Trophoblast cell (in vitro differentiated cells and primary cell): Measurements from ENCODE around the gene TERF2IP.

Experiments used
- DNase-seq, 2 donors: peaks; one replicate each; pipeline ENCODE4 v3.0.0-alpha.2; 2016
- H2AFZ ChIP-seq: 2 replicates; pipeline ENCODE4 v1.6.1; 2013; ENCODE audit warnings: low read length, moderate library complexity, mild to moderate bottlenecking; ENCODE audit not compliant: insufficient read depth, poor library complexity
- H2AK5ac ChIP-seq: 2 replicates; pipeline ENCODE4 v1.6.1; 2013; ENCODE audit warnings: mild to moderate bottlenecking, low read length
- H2BK120ac ChIP-seq: 2 replicates; pipeline ENCODE4 v1.6.1; 2013; ENCODE audit warnings: low read length, mild to moderate bottlenecking, moderate library complexity; ENCODE audit not compliant: insufficient read depth, poor library complexity
- H2BK12ac ChIP-seq: 2 replicates; pipeline ENCODE4 v1.6.1; 2013; ENCODE audit warnings: mild to moderate bottlenecking, low read length, moderate library complexity
- H2BK5ac ChIP-seq: 2 replicates; pipeline ENCODE4 v1.6.1; 2013; ENCODE audit warnings: low read length, low read depth, moderate library complexity, mild to moderate bottlenecking; ENCODE audit not compliant: poor library complexity
- H3K14ac ChIP-seq: 2 replicates; pipeline ENCODE4 v1.6.1; 2013; ENCODE audit warnings: mild to moderate bottlenecking, low read length
- H3K18ac ChIP-seq: 2 replicates; pipeline ENCODE4 v1.6.1; 2013; ENCODE audit warnings: mild to moderate bottlenecking, low read length
- H3K23ac ChIP-seq: 2 replicates; pipeline ENCODE4 v1.6.1; 2013; ENCODE audit warnings: low read length
- H3K27ac ChIP-seq: 2 replicates; pipeline ENCODE4 v1.5.1; 2013; ENCODE audit warnings: low read depth, mild to moderate bottlenecking, inconsistent platforms, low read length, moderate library complexity
- H3K27me3 ChIP-seq: 2 replicates; pipeline ENCODE4 v1.6.1; 2013; ENCODE audit warnings: inconsistent platforms, mild to moderate bottlenecking, low read length, moderate library complexity; ENCODE audit not compliant: insufficient read depth
- H3K36me3 ChIP-seq, 2 experiments: 1 replicate in 1 of 2; 2 replicates in 1 of 2; pipeline ENCODE4 v1.6.1; 2013; ENCODE audit warnings: low read length in 2 of 2, mild to moderate bottlenecking in 2 of 2, moderate library complexity in 1 of 2; ENCODE audit not compliant: insufficient read depth in 2 of 2, control insufficient read depth in 1 of 2
- H3K4ac ChIP-seq: 2 replicates; pipeline ENCODE4 v1.6.1; 2013; ENCODE audit warnings: low read depth, mild to moderate bottlenecking, low read length, moderate library complexity
- H3K4me1 ChIP-seq, 2 experiments: 1 replicate in 1 of 2; 2 replicates in 1 of 2; pipeline ENCODE4 v1.6.1; 2013; ENCODE audit warnings: low read length in 2 of 2, mild to moderate bottlenecking in 2 of 2, moderate library complexity in 1 of 2; ENCODE audit not compliant: insufficient read depth in 2 of 2, control insufficient read depth in 1 of 2
- H3K4me2 ChIP-seq: 2 replicates; pipeline ENCODE4 v1.6.1; 2013; ENCODE audit warnings: inconsistent platforms, mild to moderate bottlenecking, low read length, moderate library complexity
- H3K4me3 ChIP-seq: 2 replicates; pipeline ENCODE4 v1.5.1; 2013; ENCODE audit warnings: mild to moderate bottlenecking, low read depth, low read length, inconsistent platforms
- H3K79me1 ChIP-seq: one replicate; pipeline ENCODE4 v1.6.1; 2013; ENCODE audit warnings: low read length
- H3K79me2 ChIP-seq: 2 replicates; pipeline ENCODE4 v1.6.1; 2013; ENCODE audit warnings: low read length, mild to moderate bottlenecking; ENCODE audit not compliant: control insufficient read depth, insufficient read depth, poor library complexity
- H3K9ac ChIP-seq: 2 replicates; pipeline ENCODE4 v1.6.1; 2013; ENCODE audit warnings: mild to moderate bottlenecking, low read length
- H3K9me3 ChIP-seq: 2 replicates; pipeline ENCODE4 v1.6.1; 2013; ENCODE audit warnings: low read depth, mild to moderate bottlenecking, control low read depth, inconsistent platforms, low read length; ENCODE audit not compliant: insufficient read depth
- H4K12ac ChIP-seq: 2 replicates; pipeline ENCODE4 v1.6.1; 2013; ENCODE audit warnings: low read depth, mild to moderate bottlenecking, low read length, moderate library complexity
- H4K8ac ChIP-seq: 2 replicates; pipeline ENCODE4 v1.6.1; 2013; ENCODE audit warnings: low read depth, mild to moderate bottlenecking, low read length, moderate library complexity
- H4K91ac ChIP-seq: one replicate; pipeline ENCODE4 v1.6.1; 2013; ENCODE audit warnings: low read depth, mild to moderate bottlenecking, low read length, moderate library complexity
- WGBS: extraction: QIAGEN DNeasy Blood & Tissue Kit; methylation state at CpG from one replicate; pipeline ENCODE4 v1.1.7; 2013; ENCODE audit warnings: missing lambda C conversion rate; ENCODE audit not compliant: insufficient read length, insufficient coverage; ENCODE audit errors: extremely low coverage; 5-methylcytosine and 5-hydroxymethylcytosine counted together

The TERF2IP gene

DNA sequence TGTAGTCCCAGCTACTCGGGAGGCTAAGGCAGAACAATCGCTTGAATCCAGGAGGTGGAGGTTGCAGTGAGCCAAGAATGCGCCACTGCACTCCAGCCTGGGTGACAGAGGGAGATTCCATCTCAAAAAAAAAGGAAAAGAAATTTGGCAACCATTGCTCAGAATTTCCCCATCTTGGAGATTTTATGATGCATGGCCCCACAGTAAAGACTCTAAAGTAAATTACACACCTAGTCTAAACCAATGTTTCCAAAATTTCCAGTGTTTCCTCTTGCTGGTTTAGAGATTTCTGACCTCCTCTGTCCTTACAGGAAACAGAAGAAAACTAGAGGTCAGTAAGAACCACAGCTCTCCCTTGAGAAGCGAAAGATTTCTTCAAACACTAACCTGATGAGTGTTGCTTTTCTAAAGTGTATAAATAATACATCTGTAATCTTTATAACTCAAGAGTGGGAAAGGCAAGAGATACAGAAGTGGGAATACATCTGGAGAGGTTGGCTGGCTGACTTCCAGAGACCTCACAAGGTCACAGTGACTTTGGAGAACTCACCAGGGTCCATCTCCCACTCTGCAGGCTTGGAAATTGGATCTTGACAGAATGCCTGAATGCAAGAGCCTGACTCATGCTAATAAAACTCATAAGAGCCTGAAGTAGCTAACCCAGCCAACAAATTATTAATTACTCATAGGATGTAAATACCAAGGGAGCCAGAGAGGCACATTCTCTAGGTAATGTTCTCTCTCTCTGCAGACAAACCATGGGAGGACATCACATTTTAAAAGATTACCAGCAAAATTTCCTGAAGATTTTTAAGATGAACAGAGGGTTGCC, 33.3 kb upstream of the TERF2IP start:
- Histone ChIP-seq H3K14ac (no peak overlapping the region), H3K79me2 (no peaks in the 10 kb centered on the region)

DNA sequence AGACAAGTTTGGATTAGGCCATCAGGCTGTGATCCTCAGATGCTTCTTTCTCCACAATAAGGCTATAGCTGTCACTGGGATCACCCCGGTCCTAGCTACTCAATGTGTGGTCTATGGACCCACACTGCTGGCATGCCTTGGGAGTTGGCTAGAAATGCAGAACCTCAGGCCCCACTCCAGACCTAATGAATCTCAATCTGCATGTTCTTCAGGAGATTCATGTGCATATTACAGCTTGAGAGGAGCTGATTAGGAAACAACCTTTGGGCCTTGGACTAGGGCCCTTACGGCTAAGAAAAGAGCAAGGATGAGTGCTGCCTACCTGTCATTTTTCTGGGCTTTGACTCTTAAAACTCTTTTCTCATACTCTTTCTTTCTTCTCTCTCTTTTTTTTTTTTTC, 32.0 kb upstream of the TERF2IP start:
- H3K9ac ChIP-seq, result no peak overlapping the region
- no peaks in the 10 kb centered on the region for H3K79me2 ChIP-seq
- no peak overlapping the region for H3K14ac ChIP-seq
- H4K12ac ChIP-seq, result no peak overlapping the region
- H3K4ac ChIP-seq, result no peak overlapping the region
- no peak overlapping the region for H2BK120ac ChIP-seq
- no peak overlapping the region for H4K91ac ChIP-seq
- no peaks in the 10 kb centered on the region for H3K9me3 ChIP-seq
- H2BK5ac ChIP-seq, result no peak overlapping the region
- H3K36me3 ChIP-seq, result peaks cover 31 to 55% of the 10 kb centered on the region in 2 experiments
- no peak overlapping the region for H3K4me2 ChIP-seq
- no peak overlapping the region for H3K27ac ChIP-seq
- H2BK12ac ChIP-seq, result no peak overlapping the region
- WGBS, result no CpG with 5 or more reads among the region's 2 CpGs
- H3K27me3 ChIP-seq, result no peaks in the 10 kb centered on the region
- H3K4me1 ChIP-seq, result no peaks in the 10 kb centered on the region
- no peak overlapping the region for H4K8ac ChIP-seq
- no peaks in the 10 kb centered on the region for H3K79me1 ChIP-seq
- no peak overlapping the region for H2AK5ac ChIP-seq
- H3K4me3 ChIP-seq, result no peak overlapping the region
- DNase-seq, result no peak
- H2AFZ ChIP-seq, result no peak overlapping the region
- H3K18ac ChIP-seq, result no peak overlapping the region
- H3K23ac ChIP-seq, result no peak overlapping the region

More for the DNA sequence above, 33.3 kb upstream of the TERF2IP start:
- no peak overlapping the region for H2BK120ac ChIP-seq
- H2AK5ac ChIP-seq, result no peak overlapping the region
- no peak overlapping the region for H3K23ac ChIP-seq
- no peaks in the 10 kb centered on the region for H3K27me3 ChIP-seq
- H3K4me1 ChIP-seq, result no peaks in the 10 kb centered on the region
- no peak overlapping the region for H3K27ac ChIP-seq
- DNase-seq, result no peak
- no peak overlapping the region for H4K8ac ChIP-seq
- H4K12ac ChIP-seq, result no peak overlapping the region
- H3K9me3 ChIP-seq, result no peaks in the 10 kb centered on the region
- no peak overlapping the region for H3K4me2 ChIP-seq
- H2BK5ac ChIP-seq, result no peak overlapping the region
- H3K18ac ChIP-seq, result no peak overlapping the region
- H3K36me3 ChIP-seq, result peaks cover 32 to 49% of the 10 kb centered on the region in 2 experiments
- no peak overlapping the region for H4K91ac ChIP-seq
- no peak overlapping the region for H3K4ac ChIP-seq
- no peak overlapping the region for H3K4me3 ChIP-seq
- no peak overlapping the region for H2BK12ac ChIP-seq
- H2AFZ ChIP-seq, result no peak overlapping the region
- H3K9ac ChIP-seq, result no peak overlapping the region
- no peaks in the 10 kb centered on the region for H3K79me1 ChIP-seq
- WGBS, result no CpG with 5 or more reads among the region's 4 CpGs

DNA sequence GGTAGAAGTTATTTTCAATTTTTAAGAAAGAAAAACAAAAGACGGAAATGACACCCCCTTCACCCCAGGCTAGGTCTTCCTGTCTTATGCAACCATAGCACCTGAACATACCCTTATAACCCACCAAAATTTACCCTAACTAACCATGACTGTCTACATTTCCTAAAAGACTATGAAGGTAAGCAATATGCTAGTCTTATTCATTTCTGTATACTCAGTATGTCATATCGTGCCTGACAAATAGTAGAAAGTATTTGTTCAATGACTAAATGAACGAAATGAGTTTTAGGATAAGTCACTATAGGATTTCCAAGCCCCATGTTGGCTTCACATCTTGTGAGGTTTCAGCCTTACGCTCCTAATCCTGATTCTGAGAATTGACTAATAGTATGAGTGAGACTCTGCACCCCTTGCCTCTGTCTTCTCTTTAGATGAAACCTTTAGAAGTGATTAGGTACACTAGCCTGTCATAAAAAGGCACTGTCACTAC, 31.0 kb upstream of the TERF2IP start:
- Histone ChIP-seq H3K79me1 (no peaks in the 10 kb centered on the region), H3K14ac (no peak overlapping the region), H3K4me1 (no peaks in the 10 kb centered on the region), H3K18ac (no peak overlapping the region), H3K79me2 (no peaks in the 10 kb centered on the region), H4K91ac (no peak overlapping the region), H2BK12ac (no peak overlapping the region), H3K23ac (no peak overlapping the region), H3K4me3 (no peak overlapping the region), H3K9ac (no peak overlapping the region), H3K4ac (no peak overlapping the region), H2BK5ac (no peak overlapping the region), H2BK120ac (no peak overlapping the region), H3K27ac (no peak overlapping the region), H4K8ac (no peak overlapping the region), H2AK5ac (no peak overlapping the region), H3K27me3 (no peaks in the 10 kb centered on the region), H3K36me3 (peaks cover 28 to 49% of the 10 kb centered on the region in 2 experiments), H3K4me2 (no peak overlapping the region), H4K12ac (no peak overlapping the region), H3K9me3 (no peaks in the 10 kb centered on the region), H2AFZ (no peak overlapping the region)
- no peak for DNase-seq
- WGBS, result no CpG with 5 or more reads among the region's 4 CpGs

DNA sequence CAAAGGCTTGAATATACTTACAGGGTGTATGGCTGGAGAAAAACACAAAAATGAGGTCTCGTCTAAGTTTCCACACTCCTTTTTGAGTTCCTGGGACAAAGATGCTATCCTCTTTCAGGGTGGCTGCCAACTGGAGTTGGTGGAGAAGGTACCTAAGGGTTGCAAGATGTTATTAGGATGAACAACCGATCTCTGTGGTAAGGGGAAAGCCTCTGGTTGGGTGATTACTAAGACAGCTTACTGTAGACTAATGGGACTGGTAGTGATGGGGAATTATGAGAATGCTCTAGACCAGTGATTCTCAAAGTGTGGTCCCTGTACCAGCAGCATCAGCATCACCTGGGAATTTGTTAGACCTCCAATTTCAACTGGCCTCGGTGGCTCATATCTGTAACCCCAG, 30.5 kb upstream of the TERF2IP start:
- no peak overlapping the region for H4K91ac ChIP-seq
- H3K79me1 ChIP-seq, result no peaks in the 10 kb centered on the region
- H3K27me3 ChIP-seq, result no peaks in the 10 kb centered on the region
- DNase-seq, result no peak
- H2BK12ac ChIP-seq, result no peak overlapping the region
- no peak overlapping the region for H3K4me2 ChIP-seq
- H2AK5ac ChIP-seq, result no peak overlapping the region
- H3K79me2 ChIP-seq, result no peaks in the 10 kb centered on the region
- no CpG with 5 or more reads among the region's 3 CpGs for WGBS
- H3K4me1 ChIP-seq, result peaks cover 0 to 2% of the 10 kb centered on the region in 2 experiments
- H4K8ac ChIP-seq, result no peak overlapping the region
- H3K14ac ChIP-seq, result no peak overlapping the region
- H3K36me3 ChIP-seq, result peaks cover 26 to 47% of the 10 kb centered on the region in 2 experiments
- no peak overlapping the region for H2BK5ac ChIP-seq
- H3K4ac ChIP-seq, result no peak overlapping the region
- H3K23ac ChIP-seq, result no peak overlapping the region
- H2BK120ac ChIP-seq, result no peak overlapping the region
- no peak overlapping the region for H2AFZ ChIP-seq
- no peak overlapping the region for H3K9ac ChIP-seq
- H3K9me3 ChIP-seq, result no peaks in the 10 kb centered on the region
- no peak overlapping the region for H3K27ac ChIP-seq
- no peak overlapping the region for H3K18ac ChIP-seq
- no peak overlapping the region for H4K12ac ChIP-seq
- no peak overlapping the region for H3K4me3 ChIP-seq
